Fibroblast of lung (primary cell): ENCODE measurements around the gene HAPLN3.

ENCODE experiments used
- EZH2 ChIP-seq: IDR thresholded peaks from 2 replicates; pipeline ENCODE4 v1.5.1; 2012; ENCODE audit warnings: low read length, control low read depth, mild to moderate bottlenecking; ENCODE audit errors: missing control alignments
- TF ChIP-seq, protein P1 (sequence below), 2 donors: IDR thresholded peaks in 1 of 2; conservative IDR thresholded peaks in 1 of 2; 1 replicate in 1 of 2; 2 replicates in 1 of 2; pipeline ENCODE4 v1.5.1; 2011 to 2012; ENCODE audit warnings: low read length in 2 of 2, control low read depth in 1 of 2, inconsistent platforms in 1 of 2, low read depth in 1 of 2, mild to moderate bottlenecking in 1 of 2

- TF ChIP-seq, protein P1, sequence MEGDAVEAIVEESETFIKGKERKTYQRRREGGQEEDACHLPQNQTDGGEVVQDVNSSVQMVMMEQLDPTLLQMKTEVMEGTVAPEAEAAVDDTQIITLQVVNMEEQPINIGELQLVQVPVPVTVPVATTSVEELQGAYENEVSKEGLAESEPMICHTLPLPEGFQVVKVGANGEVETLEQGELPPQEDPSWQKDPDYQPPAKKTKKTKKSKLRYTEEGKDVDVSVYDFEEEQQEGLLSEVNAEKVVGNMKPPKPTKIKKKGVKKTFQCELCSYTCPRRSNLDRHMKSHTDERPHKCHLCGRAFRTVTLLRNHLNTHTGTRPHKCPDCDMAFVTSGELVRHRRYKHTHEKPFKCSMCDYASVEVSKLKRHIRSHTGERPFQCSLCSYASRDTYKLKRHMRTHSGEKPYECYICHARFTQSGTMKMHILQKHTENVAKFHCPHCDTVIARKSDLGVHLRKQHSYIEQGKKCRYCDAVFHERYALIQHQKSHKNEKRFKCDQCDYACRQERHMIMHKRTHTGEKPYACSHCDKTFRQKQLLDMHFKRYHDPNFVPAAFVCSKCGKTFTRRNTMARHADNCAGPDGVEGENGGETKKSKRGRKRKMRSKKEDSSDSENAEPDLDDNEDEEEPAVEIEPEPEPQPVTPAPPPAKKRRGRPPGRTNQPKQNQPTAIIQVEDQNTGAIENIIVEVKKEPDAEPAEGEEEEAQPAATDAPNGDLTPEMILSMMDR (conservative IDR thresholded peaks at IDR 0.05 in 1 of 2, IDR thresholded peaks at IDR 0.05 in 1 of 2; ENCODE audit: low read depth in 1 of 2, low read length in 2 of 2), result no peak
- no peak for TF ChIP-seq EZH2
Observed at GRCh38 chr15:88900309-88900981, 5.1 kb upstream of the HAPLN3 start.
